ENCODE results near the gene TMEM213.

DNA sequence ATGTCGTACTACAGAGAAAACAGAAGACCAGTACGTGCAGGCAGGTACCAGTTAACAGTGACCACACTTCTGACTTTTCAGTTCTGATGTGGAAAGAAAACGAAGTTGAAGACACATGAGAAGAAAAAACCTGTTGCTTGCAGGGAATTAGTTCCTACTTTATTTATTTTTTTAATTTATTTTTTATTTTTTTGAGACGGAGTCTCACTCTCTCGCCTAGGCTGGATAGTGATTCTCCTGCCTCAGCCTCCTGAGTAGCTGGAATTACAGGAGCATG lies 74.0 kb downstream of the TMEM213 start:
- TF ChIP-seq, protein P1, sequence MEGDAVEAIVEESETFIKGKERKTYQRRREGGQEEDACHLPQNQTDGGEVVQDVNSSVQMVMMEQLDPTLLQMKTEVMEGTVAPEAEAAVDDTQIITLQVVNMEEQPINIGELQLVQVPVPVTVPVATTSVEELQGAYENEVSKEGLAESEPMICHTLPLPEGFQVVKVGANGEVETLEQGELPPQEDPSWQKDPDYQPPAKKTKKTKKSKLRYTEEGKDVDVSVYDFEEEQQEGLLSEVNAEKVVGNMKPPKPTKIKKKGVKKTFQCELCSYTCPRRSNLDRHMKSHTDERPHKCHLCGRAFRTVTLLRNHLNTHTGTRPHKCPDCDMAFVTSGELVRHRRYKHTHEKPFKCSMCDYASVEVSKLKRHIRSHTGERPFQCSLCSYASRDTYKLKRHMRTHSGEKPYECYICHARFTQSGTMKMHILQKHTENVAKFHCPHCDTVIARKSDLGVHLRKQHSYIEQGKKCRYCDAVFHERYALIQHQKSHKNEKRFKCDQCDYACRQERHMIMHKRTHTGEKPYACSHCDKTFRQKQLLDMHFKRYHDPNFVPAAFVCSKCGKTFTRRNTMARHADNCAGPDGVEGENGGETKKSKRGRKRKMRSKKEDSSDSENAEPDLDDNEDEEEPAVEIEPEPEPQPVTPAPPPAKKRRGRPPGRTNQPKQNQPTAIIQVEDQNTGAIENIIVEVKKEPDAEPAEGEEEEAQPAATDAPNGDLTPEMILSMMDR (IDR thresholded peaks at IDR 0.05; ENCODE audit: insufficient read depth, low read depth, low read length), result no peak
- TF ChIP-seq EZH2 (IDR thresholded peaks at IDR 0.05; ENCODE audit: insufficient read depth, low read length), result no peak
